ENCODE results near the gene UACA.

The UACA gene

GRCh38 chr15:70615435-70616310 is 147.7 kb downstream of the UACA start:
- DNase-seq (ENCODE audit: insufficient read length, low spot score) (no peak), FAIRE-seq (no peak)
- TF ChIP-seq PAX5 (IDR thresholded peaks at IDR 0.05; ENCODE audit: insufficient read depth, low read length, severe bottlenecking) (no peak), TAF1 (IDR thresholded peaks at IDR 0.05; ENCODE audit: low read depth, low read length) (no peak), SPI1 (IDR thresholded peaks at IDR 0.05; ENCODE audit: low read depth, low read length) (no peak), POU2F2 (IDR thresholded peaks at IDR 0.05; ENCODE audit: low read depth, low read length) (no peak), POLR2AphosphoS5 (IDR thresholded peaks at IDR 0.05; ENCODE audit: low read depth, low read length) (no peak), POLR2A (IDR thresholded peaks at IDR 0.05; ENCODE audit: low read depth, low read length) (no peak)

- TF ChIP-seq SPI1 (IDR thresholded peaks at IDR 0.05; ENCODE audit: low read depth, low read length) (no peak), TAF1 (IDR thresholded peaks at IDR 0.05; ENCODE audit: low read depth, low read length) (no peak), PAX5 (IDR thresholded peaks at IDR 0.05; ENCODE audit: insufficient read depth, low read length, severe bottlenecking) (no peak), POU2F2 (IDR thresholded peaks at IDR 0.05; ENCODE audit: low read depth, low read length) (no peak)
- FAIRE-seq (no peak), DNase-seq (ENCODE audit: insufficient read length, low spot score) (no peak)
These were observed 149.1 kb downstream of the UACA start for GRCh38 chr15:70614221-70614620.

- FAIRE-seq (no peak), DNase-seq (ENCODE audit: insufficient read length, low spot score) (no peak)
- TF ChIP-seq TAF1 (IDR thresholded peaks at IDR 0.05; ENCODE audit: low read depth, low read length) (no peak), POLR2AphosphoS5 (IDR thresholded peaks at IDR 0.05; ENCODE audit: low read depth, low read length) (no peak), POU2F2 (IDR thresholded peaks at IDR 0.05; ENCODE audit: low read depth, low read length) (no peak), PAX5 (IDR thresholded peaks at IDR 0.05; ENCODE audit: insufficient read depth, low read length, severe bottlenecking) (no peak), SPI1 (IDR thresholded peaks at IDR 0.05; ENCODE audit: low read depth, low read length) (no peak), POLR2A (IDR thresholded peaks at IDR 0.05; ENCODE audit: low read depth, low read length) (no peak)
These were observed 150.1 kb downstream of the UACA start for GRCh38 chr15:70613271-70613670.

- TF ChIP-seq POU2F2 (IDR thresholded peaks at IDR 0.05; ENCODE audit: low read depth, low read length) (no peak), PAX5 (IDR thresholded peaks at IDR 0.05; ENCODE audit: insufficient read depth, low read length, severe bottlenecking) (no peak), POLR2AphosphoS5 (IDR thresholded peaks at IDR 0.05; ENCODE audit: low read depth, low read length) (no peak), TAF1 (IDR thresholded peaks at IDR 0.05; ENCODE audit: low read depth, low read length) (no peak), SPI1 (IDR thresholded peaks at IDR 0.05; ENCODE audit: low read depth, low read length) (no peak), POLR2A (IDR thresholded peaks at IDR 0.05; ENCODE audit: low read depth, low read length) (no peak)
- DNase-seq (ENCODE audit: insufficient read length, low spot score) (no peak), FAIRE-seq (no peak)
These were observed 152.1 kb downstream of the UACA start for GRCh38 chr15:70611286-70611685.

- FAIRE-seq = no peak
These were observed 152.8 kb downstream of the UACA start for GRCh38 chr15:70610541-70610940.

GRCh38 chr15:70609889-70610288 is 153.5 kb downstream of the UACA start:
- FAIRE-seq (no peak), DNase-seq (ENCODE audit: insufficient read length, low spot score) (no peak)
- TF ChIP-seq POLR2A (IDR thresholded peaks at IDR 0.05; ENCODE audit: low read depth, low read length) = no peak
- no peak for TF ChIP-seq PAX5 (IDR thresholded peaks at IDR 0.05; ENCODE audit: insufficient read depth, low read length, severe bottlenecking)
- no peak for TF ChIP-seq POU2F2 (IDR thresholded peaks at IDR 0.05; ENCODE audit: low read depth, low read length)
- no peak for TF ChIP-seq SPI1 (IDR thresholded peaks at IDR 0.05; ENCODE audit: low read depth, low read length)
- TF ChIP-seq POLR2AphosphoS5 (IDR thresholded peaks at IDR 0.05; ENCODE audit: low read depth, low read length) = no peak
- no peak for TF ChIP-seq TAF1 (IDR thresholded peaks at IDR 0.05; ENCODE audit: low read depth, low read length)

More at GRCh38 chr15:70610541-70610940, 152.8 kb downstream of the UACA start:
- TF ChIP-seq POLR2A (IDR thresholded peaks at IDR 0.05; ENCODE audit: low read depth, low read length) (no peak), SPI1 (IDR thresholded peaks at IDR 0.05; ENCODE audit: low read depth, low read length) (no peak), POU2F2 (IDR thresholded peaks at IDR 0.05; ENCODE audit: low read depth, low read length) (no peak)
- DNase-seq (ENCODE audit: insufficient read length, low spot score) = no peak

- FAIRE-seq (no peak), DNase-seq (ENCODE audit: insufficient read length, low spot score) (no peak)
- TF ChIP-seq TAF1 (IDR thresholded peaks at IDR 0.05; ENCODE audit: low read depth, low read length) (no peak), PAX5 (IDR thresholded peaks at IDR 0.05; ENCODE audit: insufficient read depth, low read length, severe bottlenecking) (no peak), POLR2AphosphoS5 (IDR thresholded peaks at IDR 0.05; ENCODE audit: low read depth, low read length) (no peak), POU2F2 (IDR thresholded peaks at IDR 0.05; ENCODE audit: low read depth, low read length) (no peak), POLR2A (IDR thresholded peaks at IDR 0.05; ENCODE audit: low read depth, low read length) (no peak), SPI1 (IDR thresholded peaks at IDR 0.05; ENCODE audit: low read depth, low read length) (no peak)
These were observed 155.2 kb downstream of the UACA start for GRCh38 chr15:70608144-70608543.

- FAIRE-seq (no peak), DNase-seq (ENCODE audit: insufficient read length, low spot score) (no peak)
- no peak for TF ChIP-seq SPI1 (IDR thresholded peaks at IDR 0.05; ENCODE audit: low read depth, low read length)
- no peak for TF ChIP-seq TAF1 (IDR thresholded peaks at IDR 0.05; ENCODE audit: low read depth, low read length)
- TF ChIP-seq PAX5 (IDR thresholded peaks at IDR 0.05; ENCODE audit: insufficient read depth, low read length, severe bottlenecking) = no peak
- no peak for TF ChIP-seq POLR2AphosphoS5 (IDR thresholded peaks at IDR 0.05; ENCODE audit: low read depth, low read length)
- TF ChIP-seq POLR2A (IDR thresholded peaks at IDR 0.05; ENCODE audit: low read depth, low read length) = no peak
- TF ChIP-seq POU2F2 (IDR thresholded peaks at IDR 0.05; ENCODE audit: low read depth, low read length) = no peak
These were observed 157.6 kb downstream of the UACA start for GRCh38 chr15:70605606-70606410.

GRCh38 chr15:70604666-70605315 is 158.6 kb downstream of the UACA start:
- DNase-seq (ENCODE audit: insufficient read length, low spot score) = no peak
- FAIRE-seq = no peak
- no peak for TF ChIP-seq POLR2AphosphoS5 (IDR thresholded peaks at IDR 0.05; ENCODE audit: low read depth, low read length)
- TF ChIP-seq SPI1 (IDR thresholded peaks at IDR 0.05; ENCODE audit: low read depth, low read length) = no peak
- no peak for TF ChIP-seq POLR2A (IDR thresholded peaks at IDR 0.05; ENCODE audit: low read depth, low read length)
- TF ChIP-seq TAF1 (IDR thresholded peaks at IDR 0.05; ENCODE audit: low read depth, low read length) = no peak
- no peak for TF ChIP-seq PAX5 (IDR thresholded peaks at IDR 0.05; ENCODE audit: insufficient read depth, low read length, severe bottlenecking)
- TF ChIP-seq POU2F2 (IDR thresholded peaks at IDR 0.05; ENCODE audit: low read depth, low read length) = no peak

Measured in GM12891 (cell line).